ENCODE results near the gene KDM4C.
"Not testable (repeated sequence)": the region's sequence is repeated elsewhere in the genome, so short reads cannot be mapped to it uniquely, and the experiment has no call there.

KDM4C gene

GRCh38 chr9:6986141-6986815, 228.5 kb downstream of the KDM4C start:
- no peak for DNase-seq

DNA sequence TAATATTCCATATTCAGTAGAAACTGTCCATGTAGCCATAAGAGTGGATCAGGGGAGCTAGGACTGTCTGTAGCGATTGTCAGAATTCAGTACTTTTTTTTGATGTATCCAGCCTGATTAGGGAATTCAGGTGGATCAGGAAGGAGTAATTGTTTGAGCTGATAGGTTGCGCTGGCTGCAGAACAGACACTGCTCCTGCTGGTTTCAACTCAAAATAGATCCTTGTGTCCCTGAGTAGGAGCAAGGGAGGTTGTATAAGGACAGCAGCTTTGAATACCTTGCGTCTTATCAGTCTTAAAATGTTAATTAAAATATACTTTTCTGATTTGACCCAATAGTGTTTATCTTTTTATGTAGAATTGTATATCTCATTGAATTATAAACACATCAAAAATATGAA, 229.6 kb downstream of the KDM4C start:
- no peak for DNase-seq

DNA sequence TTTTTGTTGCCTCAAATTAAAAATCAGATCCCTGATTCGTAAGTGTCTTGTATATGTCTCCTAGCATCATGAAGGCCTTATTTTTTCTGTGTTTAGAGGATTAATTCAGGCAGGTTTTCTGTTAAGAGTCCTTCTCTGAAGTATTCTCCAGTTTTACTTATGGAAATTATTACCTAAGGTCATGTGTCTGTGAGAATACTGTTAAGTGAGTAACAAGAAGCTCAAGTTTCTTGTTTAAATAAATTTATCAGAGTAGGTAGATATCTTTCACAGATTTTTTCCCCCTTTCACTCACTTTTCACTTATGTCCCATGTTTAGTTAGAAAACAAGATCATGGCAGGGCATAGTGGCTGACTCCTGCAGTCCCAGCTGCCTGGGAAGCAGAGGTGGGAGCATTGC, 233.6 kb downstream of the KDM4C start:
- no peak for DNase-seq

- no peak for DNase-seq
Measured at GRCh38 chr9:6996061-6996854, 238.5 kb downstream of the KDM4C start.

GRCh38 chr9:6997330-6997729, 239.6 kb downstream of the KDM4C start:
- DNase-seq = no peak

- DNase-seq = no peak
Measured at GRCh38 chr9:6999794-7000193, 242.0 kb downstream of the KDM4C start.

DNA sequence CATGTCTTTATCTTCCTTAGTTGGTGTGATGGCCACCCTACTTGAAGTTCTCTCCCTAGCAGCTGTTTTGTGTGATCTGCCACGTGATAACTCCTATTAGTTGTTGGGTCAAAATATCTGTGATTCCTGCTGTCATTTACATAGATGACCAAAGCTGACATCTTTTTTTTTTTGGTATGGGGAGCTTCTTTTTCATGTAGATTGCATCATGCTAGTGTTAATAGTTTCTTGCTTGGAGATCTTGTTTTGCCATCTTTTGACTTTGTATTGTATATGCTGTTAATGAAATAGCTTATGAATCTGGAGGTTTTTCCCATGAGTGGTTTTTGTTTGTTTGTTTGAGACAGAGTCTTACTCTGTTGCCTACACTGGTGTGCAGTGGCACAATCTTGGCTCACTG, 243.8 kb downstream of the KDM4C start:
- DNase-seq = no peak

DNA sequence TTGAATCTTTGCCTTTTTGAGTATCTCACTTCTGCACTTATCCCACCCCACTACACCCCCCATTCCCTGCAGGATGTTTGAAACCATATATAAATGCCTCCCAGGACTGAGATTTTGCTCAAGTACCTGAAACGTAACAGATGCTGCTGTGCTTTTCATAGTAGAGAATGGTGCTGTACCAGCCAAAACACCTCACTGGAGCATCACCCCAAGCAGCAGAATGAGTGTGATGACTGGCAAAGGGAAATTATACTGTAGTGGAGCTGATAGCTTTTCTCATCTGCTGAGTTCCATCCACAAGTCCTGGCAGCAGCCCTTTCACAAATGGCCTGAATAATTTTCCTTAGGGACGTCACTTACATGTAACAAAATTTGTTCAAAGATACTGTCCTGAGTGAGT, 246.1 kb downstream of the KDM4C start:
- DNase-seq = no peak

- DNase-seq = no peak
Measured at GRCh38 chr9:7006417-7006816, 248.6 kb downstream of the KDM4C start.

GRCh38 chr9:7008411-7008810, 250.6 kb downstream of the KDM4C start:
- no peak for DNase-seq

- DNase-seq = no peak
Measured at GRCh38 chr9:7009065-7009464, 251.3 kb downstream of the KDM4C start.

DNA sequence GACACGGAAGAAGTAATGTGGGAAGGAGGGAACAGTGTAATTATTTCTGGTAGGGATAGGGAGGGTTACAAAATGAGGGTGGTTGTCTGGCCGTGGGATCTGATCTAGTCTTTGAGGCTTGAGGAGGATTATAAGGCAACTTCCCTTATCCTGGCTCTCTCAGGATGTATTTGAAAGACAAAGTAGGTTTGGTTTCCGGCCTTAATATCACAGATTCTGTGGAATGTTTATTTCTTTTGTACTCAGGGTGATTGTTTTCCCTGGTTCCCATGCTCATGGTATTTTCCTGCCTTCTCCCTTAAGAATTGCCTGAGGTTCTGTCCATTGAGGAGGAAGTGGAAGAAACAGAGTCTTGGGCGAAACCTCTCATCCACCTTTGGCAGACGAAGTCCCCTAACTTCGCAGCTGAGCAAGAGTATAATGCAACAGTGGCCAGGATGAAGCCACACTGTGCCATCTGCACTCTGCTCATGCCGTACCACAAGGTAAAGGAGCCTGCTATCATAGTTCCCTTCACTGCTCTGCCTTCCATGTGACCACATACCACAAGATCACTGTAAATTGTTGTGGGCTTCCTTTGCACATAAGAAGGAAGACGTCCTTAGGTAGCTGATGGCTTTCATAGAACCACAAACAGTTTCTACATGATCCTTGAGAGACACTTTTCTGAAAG, 253.8 kb downstream of the KDM4C start:
- DNase-seq = peak in 1 of 5 experiments; percentile 94

DNA sequence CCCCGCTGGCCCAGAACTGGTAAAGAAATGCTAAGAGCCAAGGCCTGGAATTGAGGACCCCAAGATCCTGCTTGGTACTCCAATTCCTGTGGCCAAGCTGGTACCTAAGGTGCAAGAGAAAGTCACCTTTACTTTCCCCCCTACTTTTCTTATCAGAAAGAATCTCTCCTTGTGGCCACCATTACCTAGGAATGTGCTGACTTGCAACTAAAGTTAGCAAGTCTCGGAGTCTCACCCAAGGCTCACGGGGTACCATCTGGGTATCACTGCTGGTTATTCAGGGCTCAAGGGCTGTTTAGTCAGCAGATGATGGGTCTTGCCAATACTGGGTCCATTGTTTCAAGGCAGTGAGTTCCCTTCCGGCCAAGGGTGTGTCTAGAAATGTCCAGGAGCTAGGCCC, 270.2 kb downstream of the KDM4C start:
- no peak for DNase-seq

- DNase-seq = no peak
Measured at GRCh38 chr9:7028591-7028990, 270.8 kb downstream of the KDM4C start.

GRCh38 chr9:7030943-7031342, 273.2 kb downstream of the KDM4C start:
- DNase-seq = not testable (repeated sequence)

GRCh38 chr9:7033076-7034045, 275.6 kb downstream of the KDM4C start:
- DNase-seq = no peak

GRCh38 chr9:7037176-7037575, 279.4 kb downstream of the KDM4C start:
- DNase-seq = no peak

DNA sequence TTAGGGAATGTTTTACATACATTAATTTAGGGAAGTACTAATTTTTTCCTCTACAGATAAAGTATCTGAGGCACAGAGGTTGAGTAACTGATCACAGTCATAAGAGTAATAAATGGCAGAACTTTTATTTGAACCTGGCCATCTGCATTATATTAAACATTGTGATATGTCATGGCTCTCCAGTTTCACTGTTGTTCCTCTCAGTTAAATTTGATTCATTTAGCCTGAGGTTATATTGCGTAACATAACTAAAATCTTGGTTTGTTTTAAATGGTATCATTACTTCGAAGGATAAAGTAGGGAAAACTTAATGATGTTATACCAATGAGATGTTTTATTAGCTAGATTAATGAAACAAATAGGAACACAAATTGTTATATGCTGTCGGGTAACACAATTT, 284.4 kb downstream of the KDM4C start:
- no peak for DNase-seq

DNA sequence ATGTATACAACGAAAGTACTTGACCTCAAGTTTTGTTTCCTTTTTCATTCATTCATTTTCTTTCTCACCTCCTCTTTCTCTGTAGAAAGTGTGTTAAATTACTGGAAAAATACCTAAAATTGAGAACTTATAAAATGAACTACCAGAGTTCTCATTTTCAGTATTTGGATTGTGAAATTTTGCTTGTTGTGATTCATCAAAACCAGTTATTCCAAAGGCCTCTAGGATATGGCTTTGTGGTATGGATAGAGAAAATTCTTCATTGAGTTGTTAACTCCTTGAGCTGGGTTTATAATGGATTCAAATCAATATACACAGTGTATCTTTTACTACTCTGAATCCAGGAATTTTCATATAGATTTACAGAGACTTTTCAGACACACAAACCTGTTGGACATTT, 287.6 kb downstream of the KDM4C start:
- no peak for DNase-seq

- DNase-seq = no peak
Measured at GRCh38 chr9:7051711-7052110, 293.9 kb downstream of the KDM4C start.

- no peak for DNase-seq
Measured at GRCh38 chr9:7053903-7054302, 296.1 kb downstream of the KDM4C start.

GRCh38 chr9:7055171-7055903, 297.6 kb downstream of the KDM4C start:
- DNase-seq = peak in 1 of 5 experiments; percentile 48

Data from T-helper 2 cell (primary cell).